ENCODE results near the gene MRPS16.

- TF ChIP-seq, protein P1, sequence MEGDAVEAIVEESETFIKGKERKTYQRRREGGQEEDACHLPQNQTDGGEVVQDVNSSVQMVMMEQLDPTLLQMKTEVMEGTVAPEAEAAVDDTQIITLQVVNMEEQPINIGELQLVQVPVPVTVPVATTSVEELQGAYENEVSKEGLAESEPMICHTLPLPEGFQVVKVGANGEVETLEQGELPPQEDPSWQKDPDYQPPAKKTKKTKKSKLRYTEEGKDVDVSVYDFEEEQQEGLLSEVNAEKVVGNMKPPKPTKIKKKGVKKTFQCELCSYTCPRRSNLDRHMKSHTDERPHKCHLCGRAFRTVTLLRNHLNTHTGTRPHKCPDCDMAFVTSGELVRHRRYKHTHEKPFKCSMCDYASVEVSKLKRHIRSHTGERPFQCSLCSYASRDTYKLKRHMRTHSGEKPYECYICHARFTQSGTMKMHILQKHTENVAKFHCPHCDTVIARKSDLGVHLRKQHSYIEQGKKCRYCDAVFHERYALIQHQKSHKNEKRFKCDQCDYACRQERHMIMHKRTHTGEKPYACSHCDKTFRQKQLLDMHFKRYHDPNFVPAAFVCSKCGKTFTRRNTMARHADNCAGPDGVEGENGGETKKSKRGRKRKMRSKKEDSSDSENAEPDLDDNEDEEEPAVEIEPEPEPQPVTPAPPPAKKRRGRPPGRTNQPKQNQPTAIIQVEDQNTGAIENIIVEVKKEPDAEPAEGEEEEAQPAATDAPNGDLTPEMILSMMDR (IDR thresholded peaks at IDR 0.05 in 2 of 3, conservative IDR thresholded peaks at IDR 0.05 in 1 of 3; ENCODE audit: insufficient read depth in 2 of 3, low read depth in 1 of 3, low read length in 3 of 3), result no peak
- no peak for TF ChIP-seq MEF2D (tag; conservative IDR thresholded peaks at IDR 0.05; ENCODE audit: low read depth)
- no peak for TF ChIP-seq YY1 (IDR thresholded peaks at IDR 0.05; ENCODE audit: borderline replicate concordance in 1 of 3, control insufficient read depth in 1 of 3, extremely low read depth in 1 of 3, insufficient read depth in 3 of 3, insufficient read length in 1 of 3, insufficient replicate concordance in 2 of 3, low read depth in 1 of 3, low read length in 2 of 3)
- no peak for TF ChIP-seq MAFK (IDR thresholded peaks at IDR 0.05; ENCODE audit: low read length)
- TF ChIP-seq EP300 (IDR thresholded peaks at IDR 0.05; ENCODE audit: low read length), result no peak
- TF ChIP-seq, protein P2, sequence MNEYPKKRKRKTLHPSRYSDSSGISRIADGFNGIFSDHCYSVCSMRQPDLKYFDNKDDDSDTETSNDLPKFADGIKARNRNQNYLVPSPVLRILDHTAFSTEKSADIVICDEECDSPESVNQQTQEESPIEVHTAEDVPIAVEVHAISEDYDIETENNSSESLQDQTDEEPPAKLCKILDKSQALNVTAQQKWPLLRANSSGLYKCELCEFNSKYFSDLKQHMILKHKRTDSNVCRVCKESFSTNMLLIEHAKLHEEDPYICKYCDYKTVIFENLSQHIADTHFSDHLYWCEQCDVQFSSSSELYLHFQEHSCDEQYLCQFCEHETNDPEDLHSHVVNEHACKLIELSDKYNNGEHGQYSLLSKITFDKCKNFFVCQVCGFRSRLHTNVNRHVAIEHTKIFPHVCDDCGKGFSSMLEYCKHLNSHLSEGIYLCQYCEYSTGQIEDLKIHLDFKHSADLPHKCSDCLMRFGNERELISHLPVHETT (CRISPR knock-in tag; conservative IDR thresholded peaks at IDR 0.05 in 1 of 2, IDR thresholded peaks at IDR 0.05 in 1 of 2), result no peak
- no peak for TF ChIP-seq CREM (IDR thresholded peaks at IDR 0.05; ENCODE audit: low read depth)
- no peak for TF ChIP-seq HMGXB4 (CRISPR knock-in tag; IDR thresholded peaks at IDR 0.05)
- no peak for TF ChIP-seq MXI1 (IDR thresholded peaks at IDR 0.05; ENCODE audit: low read depth, low read length)
- no peak for TF ChIP-seq CBX3 (IDR thresholded peaks at IDR 0.05; ENCODE audit: borderline replicate concordance in 1 of 2, low read length in 2 of 2)
- no peak for TF ChIP-seq MAX (CRISPR knock-in tag; IDR thresholded peaks at IDR 0.05)
Measured at GRCh38 chr10:73248259-73248724, 4.2 kb downstream of the MRPS16 start.
